HL-60 (cell line): ENCODE data around the gene NSL1.
A peak's percentile ranks its signal among the peaks of the same experiment; 100 is the strongest.

Experiments used
- DNase-seq, 2 experiments: peaks; one replicate each; pipeline ENCODE4 v3.0.0-alpha.2; 2010 to 2020; ENCODE audit warnings: low read depth in 1 of 2, low spot score in 1 of 2
- H3K27ac ChIP-seq: fragments of 250-450 bp; sonication (Bioruptor Pico); replicated peaks from 2 replicates; pipeline ENCODE4 v1.5.1; 2020; ENCODE audit warnings: mild to moderate bottlenecking, moderate library complexity
- H3K27me3 ChIP-seq: fragments of 250-450 bp; sonication (Bioruptor Pico); 2 replicates; pipeline ENCODE4 v1.5.1; 2021; ENCODE audit warnings: mild to moderate bottlenecking, moderate library complexity; ENCODE audit not compliant: insufficient read depth, poor library complexity, severe bottlenecking
- H3K4me3 ChIP-seq: replicated peaks from 2 replicates; pipeline ENCODE4 v1.5.1; 2011; ENCODE audit warnings: mild to moderate bottlenecking, control low read depth, low read length; ENCODE audit not compliant: insufficient read depth
- CTCF ChIP-seq: IDR thresholded peaks from one replicate; pipeline ENCODE4 v1.5.1; 2011; ENCODE audit warnings: low read length, control low read depth, inconsistent platforms; ENCODE audit not compliant: insufficient read depth
- GABPA ChIP-seq: IDR thresholded peaks from 2 replicates; pipeline ENCODE4 v1.6.1; 2012; ENCODE audit warnings: low read depth
- POLR2AphosphoS5 ChIP-seq: IDR thresholded peaks from 2 replicates; pipeline ENCODE4 v1.6.1; 2012; ENCODE audit warnings: low read depth
- SPI1 ChIP-seq: IDR thresholded peaks from 2 replicates; pipeline ENCODE4 v1.6.1; 2012; ENCODE audit warnings: low read depth, mild to moderate bottlenecking, borderline replicate concordance
- TF ChIP-seq, protein P1 (sequence below): IDR thresholded peaks from 2 replicates; pipeline ENCODE4 v1.6.1; 2012; ENCODE audit warnings: low read depth; ENCODE audit not compliant: insufficient replicate concordance

Gene NSL1

DNA sequence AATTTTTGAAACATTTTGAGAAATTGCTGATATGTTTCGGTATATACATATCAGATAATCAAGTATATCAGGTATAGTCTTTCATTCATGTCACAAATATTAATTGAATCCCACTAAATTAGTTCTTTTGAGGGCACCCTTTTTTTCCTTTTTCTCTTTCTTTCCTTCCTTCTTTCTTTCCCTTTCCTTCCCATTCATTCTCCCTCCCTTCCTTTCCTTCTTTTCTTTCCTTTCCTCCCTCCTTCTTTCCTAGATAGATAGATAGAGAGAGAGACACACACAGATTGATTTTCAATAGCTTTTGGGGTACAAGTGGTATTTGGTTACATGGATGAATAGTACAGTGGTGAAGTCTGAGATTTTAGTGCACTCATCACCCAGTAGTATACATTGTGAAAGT, 5.7 kb downstream of the NSL1 start:
- Histone ChIP-seq H3K4me3 (no peak overlapping the region), H3K27me3 (no peaks in the 10 kb centered on the region), H3K27ac (no peak overlapping the region)
- no peak for TF ChIP-seq CTCF
- DNase-seq = no peak

- Histone ChIP-seq H3K27ac (no peak overlapping the region), H3K27me3 (no peaks in the 10 kb centered on the region), H3K4me3 (no peak overlapping the region)
- no peak for DNase-seq
- TF ChIP-seq POLR2AphosphoS5 (no peak), CTCF (no peak), GABPA (no peak), SPI1 (no peak)
- TF ChIP-seq, protein P1, sequence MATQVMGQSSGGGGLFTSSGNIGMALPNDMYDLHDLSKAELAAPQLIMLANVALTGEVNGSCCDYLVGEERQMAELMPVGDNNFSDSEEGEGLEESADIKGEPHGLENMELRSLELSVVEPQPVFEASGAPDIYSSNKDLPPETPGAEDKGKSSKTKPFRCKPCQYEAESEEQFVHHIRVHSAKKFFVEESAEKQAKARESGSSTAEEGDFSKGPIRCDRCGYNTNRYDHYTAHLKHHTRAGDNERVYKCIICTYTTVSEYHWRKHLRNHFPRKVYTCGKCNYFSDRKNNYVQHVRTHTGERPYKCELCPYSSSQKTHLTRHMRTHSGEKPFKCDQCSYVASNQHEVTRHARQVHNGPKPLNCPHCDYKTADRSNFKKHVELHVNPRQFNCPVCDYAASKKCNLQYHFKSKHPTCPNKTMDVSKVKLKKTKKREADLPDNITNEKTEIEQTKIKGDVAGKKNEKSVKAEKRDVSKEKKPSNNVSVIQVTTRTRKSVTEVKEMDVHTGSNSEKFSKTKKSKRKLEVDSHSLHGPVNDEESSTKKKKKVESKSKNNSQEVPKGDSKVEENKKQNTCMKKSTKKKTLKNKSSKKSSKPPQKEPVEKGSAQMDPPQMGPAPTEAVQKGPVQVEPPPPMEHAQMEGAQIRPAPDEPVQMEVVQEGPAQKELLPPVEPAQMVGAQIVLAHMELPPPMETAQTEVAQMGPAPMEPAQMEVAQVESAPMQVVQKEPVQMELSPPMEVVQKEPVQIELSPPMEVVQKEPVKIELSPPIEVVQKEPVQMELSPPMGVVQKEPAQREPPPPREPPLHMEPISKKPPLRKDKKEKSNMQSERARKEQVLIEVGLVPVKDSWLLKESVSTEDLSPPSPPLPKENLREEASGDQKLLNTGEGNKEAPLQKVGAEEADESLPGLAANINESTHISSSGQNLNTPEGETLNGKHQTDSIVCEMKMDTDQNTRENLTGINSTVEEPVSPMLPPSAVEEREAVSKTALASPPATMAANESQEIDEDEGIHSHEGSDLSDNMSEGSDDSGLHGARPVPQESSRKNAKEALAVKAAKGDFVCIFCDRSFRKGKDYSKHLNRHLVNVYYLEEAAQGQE = no peak
These were observed 7.6 kb downstream of the NSL1 start for GRCh38 chr1:212783976-212784375.

DNA sequence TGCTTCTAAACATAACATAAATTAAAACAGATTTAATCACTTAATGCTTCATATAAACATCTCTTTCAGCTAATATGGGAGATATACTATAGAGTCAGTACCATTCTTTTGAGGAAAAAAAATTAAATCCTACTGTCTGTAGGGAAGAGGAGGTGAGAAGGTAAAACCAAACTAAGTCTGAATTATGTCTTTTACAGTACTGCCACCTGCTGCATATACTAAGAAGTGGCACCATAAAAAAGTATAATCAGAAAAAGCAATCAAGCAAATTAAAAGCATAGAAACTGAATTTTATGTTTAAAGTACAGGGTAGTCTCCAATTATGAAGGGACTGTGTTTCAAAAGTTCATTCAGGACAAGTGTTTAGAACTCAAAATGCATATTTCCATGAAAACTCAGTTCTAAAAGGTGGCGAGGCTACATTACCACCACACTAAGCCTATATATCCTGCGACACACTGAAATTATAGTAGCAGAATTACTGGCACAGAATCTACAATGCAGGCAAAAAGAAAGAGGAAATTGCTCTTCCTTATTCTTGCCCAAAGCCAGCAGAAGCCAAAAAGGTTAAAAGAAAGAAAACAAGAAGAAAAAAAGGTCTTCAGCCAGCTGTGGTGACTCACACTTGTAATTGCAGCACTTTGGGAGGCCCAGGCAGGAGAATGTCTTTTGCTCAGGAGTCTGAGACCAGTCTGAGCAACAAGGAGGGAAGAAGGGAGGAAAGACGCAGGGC, 9.0 kb downstream of the NSL1 start:
- Histone ChIP-seq H3K27me3 (no peaks in the 10 kb centered on the region), H3K4me3 (no peak overlapping the region), H3K27ac (0 out of 2 replicates have a peak overlapping the region, but pooled peaks have one; percentile 20)
- peak; percentile 36 to 60 for DNase-seq
- TF ChIP-seq CTCF (peak; percentile 17), SPI1 (peak; percentile 36; the same call in 1 of the 2 replicates), POLR2AphosphoS5 (no peak), GABPA (no peak)
- TF ChIP-seq, protein P1 = no peak

DNA sequence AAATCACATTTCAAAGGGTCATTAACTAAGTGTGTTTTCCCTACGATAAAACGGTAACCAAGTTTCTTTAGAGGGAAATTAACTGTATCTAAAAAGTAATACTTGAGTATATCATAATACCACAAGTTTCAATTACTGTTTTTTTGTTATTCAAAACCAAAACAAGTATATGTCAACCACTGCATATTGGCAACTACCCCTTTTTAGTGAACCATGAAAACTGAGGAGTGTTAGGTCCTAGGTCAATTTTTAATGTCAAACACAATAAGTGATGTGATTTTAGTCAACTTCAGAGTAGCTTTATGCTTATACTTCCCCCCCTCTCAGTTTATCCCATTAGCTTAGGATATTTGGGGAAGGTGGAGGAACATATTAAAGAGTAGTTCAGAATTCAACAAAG, 10.4 kb downstream of the NSL1 start:
- H3K4me3 ChIP-seq = no peak overlapping the region
- no peak overlapping the region for H3K27ac ChIP-seq
- H3K27me3 ChIP-seq = no peaks in the 10 kb centered on the region
- no peak for DNase-seq
- no peak for TF ChIP-seq SPI1
